ENCODE data around the gene DNAJC19.

The DNAJC19 gene

GRCh38 chr3:180961087-180961486 lies 28.4 kb downstream of the DNAJC19 start:
- no peak for DNase-seq (ENCODE audit: low read depth)

GRCh38 chr3:180959691-180960090 lies 29.8 kb downstream of the DNAJC19 start:
- DNase-seq (ENCODE audit: low read depth), result no peak

GRCh38 chr3:180947761-180948390 lies 41.7 kb downstream of the DNAJC19 start:
- no peak for DNase-seq (ENCODE audit: low read depth)

- no peak for DNase-seq (ENCODE audit: low read depth)
These were observed 48.7 kb downstream of the DNAJC19 start for GRCh38 chr3:180940826-180941225.

GRCh38 chr3:180934638-180935037 lies 54.9 kb downstream of the DNAJC19 start:
- no peak for DNase-seq (ENCODE audit: low read depth)

Measured in fibroblast of gingiva (primary cell).